C4-2B (cell line): ENCODE results near the gene NUDCD3.

ENCODE experiments used
- CTCF ChIP-seq: fragments of 450-650 bp; conservative IDR thresholded peaks from 2 replicates; pipeline ENCODE4 v1.5.1; 2017; ENCODE audit warnings: mild to moderate bottlenecking
- ZFX ChIP-seq: fragments of 450-650 bp; IDR thresholded peaks from 2 replicates; pipeline ENCODE4 v1.6.1; 2017

- no peak for TF ChIP-seq CTCF
- no peak for TF ChIP-seq ZFX
These were observed 99.8 kb downstream of the NUDCD3 start for GRCh38 chr7:44390701-44391100.
